Measurements from ENCODE around the gene MYO1E.

MYO1E gene

DNA sequence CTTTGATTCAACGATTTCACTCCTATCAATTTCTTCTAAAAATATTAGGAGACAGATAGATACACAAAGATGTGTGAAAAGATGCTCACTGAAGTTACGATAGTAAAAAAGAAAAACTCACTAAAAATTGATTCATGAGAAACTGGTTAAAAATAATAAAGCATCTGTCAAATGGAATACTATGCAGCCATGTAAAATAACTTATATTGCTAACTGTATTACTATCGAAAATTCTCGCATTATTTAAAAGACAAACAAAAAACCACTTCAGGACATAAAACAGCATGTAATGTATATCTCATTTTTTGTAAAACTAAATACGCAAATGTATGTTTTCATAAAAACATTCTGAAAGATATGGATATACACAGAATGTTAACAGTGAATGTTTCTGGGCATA is 199.5 kb downstream of the MYO1E start:
- TF ChIP-seq, protein P1, sequence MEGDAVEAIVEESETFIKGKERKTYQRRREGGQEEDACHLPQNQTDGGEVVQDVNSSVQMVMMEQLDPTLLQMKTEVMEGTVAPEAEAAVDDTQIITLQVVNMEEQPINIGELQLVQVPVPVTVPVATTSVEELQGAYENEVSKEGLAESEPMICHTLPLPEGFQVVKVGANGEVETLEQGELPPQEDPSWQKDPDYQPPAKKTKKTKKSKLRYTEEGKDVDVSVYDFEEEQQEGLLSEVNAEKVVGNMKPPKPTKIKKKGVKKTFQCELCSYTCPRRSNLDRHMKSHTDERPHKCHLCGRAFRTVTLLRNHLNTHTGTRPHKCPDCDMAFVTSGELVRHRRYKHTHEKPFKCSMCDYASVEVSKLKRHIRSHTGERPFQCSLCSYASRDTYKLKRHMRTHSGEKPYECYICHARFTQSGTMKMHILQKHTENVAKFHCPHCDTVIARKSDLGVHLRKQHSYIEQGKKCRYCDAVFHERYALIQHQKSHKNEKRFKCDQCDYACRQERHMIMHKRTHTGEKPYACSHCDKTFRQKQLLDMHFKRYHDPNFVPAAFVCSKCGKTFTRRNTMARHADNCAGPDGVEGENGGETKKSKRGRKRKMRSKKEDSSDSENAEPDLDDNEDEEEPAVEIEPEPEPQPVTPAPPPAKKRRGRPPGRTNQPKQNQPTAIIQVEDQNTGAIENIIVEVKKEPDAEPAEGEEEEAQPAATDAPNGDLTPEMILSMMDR (IDR thresholded peaks at IDR 0.05; ENCODE audit: control extremely low read depth, extremely low read depth, low read depth, missing control alignments): no peak
- DNase-seq (ENCODE audit: extremely low spot score): no peak
- CTCF ChIA-PET: interaction anchor here (0.9 to 2.3 kb wide), 5 partner anchors 15 to 328 kb away, joined by 3 to 6 read pairs (median 4); no protein-coding TSS in a partner anchor
- POLR2A ChIA-PET: no interaction called here

DNA sequence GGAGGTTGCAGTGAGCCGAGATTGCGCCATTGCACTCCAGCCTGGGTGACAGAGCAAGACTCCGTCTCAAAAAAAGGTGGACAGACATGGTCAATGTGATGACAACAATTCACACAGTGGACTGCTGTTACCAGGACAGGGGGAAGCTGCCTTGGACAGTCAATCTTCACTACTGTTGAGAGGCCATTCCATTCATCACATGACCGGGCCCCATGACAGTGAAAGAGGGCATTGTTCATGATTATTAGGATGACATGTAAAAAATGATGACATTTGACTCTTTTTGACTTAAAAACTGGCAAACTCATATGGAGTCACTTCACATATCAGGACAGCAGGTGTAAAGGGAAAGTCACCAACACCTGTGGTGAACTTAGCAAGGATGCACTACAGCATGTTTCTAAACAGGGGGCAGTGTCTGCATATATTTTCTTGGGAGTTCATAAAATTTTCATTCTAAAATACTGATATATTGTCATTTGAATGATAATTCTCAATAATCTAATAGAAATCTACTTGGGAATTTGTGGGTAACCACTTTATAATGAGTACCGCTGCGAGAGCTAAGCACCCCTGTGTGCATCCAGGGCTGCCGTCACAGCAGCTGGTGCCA is 200.3 kb downstream of the MYO1E start:
- POLR2A ChIA-PET: no interaction called here
- TF ChIP-seq, protein P1 (IDR thresholded peaks at IDR 0.05; ENCODE audit: control extremely low read depth, extremely low read depth, low read depth, missing control alignments): no peak
- CTCF ChIA-PET: interaction anchor here (0.9 kb wide), 1 partner anchor 328 kb away, joined by 3 read pairs; no protein-coding TSS in a partner anchor
- no peak for DNase-seq (ENCODE audit: extremely low spot score)

DNA sequence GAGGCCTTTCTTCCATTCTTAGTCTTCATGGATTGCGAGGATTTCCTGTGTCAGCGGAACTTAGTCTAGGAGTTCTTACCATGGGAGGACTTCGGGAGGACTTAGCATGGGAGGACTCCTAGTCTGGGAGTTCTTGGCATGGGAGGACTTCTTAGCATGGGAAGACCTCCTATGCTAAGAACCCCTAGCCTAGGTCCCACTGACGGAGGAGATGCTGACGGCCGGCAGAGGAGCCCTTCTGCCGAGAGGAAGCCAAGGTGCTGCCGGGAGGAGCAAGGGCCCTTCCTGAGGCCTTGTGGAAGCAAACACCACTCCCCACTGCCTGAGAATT is 201.6 kb downstream of the MYO1E start:
- POLR2A ChIA-PET: no interaction called here
- TF ChIP-seq, protein P1 (IDR thresholded peaks at IDR 0.05; ENCODE audit: control extremely low read depth, extremely low read depth, low read depth, missing control alignments): no peak
- CTCF ChIA-PET: interaction anchor here (1.3 to 1.9 kb wide), 3 partner anchors 33 to 331 kb away, joined by 3 to 5 read pairs (median 4); no protein-coding TSS in a partner anchor
- no peak for DNase-seq (ENCODE audit: extremely low spot score)

DNA sequence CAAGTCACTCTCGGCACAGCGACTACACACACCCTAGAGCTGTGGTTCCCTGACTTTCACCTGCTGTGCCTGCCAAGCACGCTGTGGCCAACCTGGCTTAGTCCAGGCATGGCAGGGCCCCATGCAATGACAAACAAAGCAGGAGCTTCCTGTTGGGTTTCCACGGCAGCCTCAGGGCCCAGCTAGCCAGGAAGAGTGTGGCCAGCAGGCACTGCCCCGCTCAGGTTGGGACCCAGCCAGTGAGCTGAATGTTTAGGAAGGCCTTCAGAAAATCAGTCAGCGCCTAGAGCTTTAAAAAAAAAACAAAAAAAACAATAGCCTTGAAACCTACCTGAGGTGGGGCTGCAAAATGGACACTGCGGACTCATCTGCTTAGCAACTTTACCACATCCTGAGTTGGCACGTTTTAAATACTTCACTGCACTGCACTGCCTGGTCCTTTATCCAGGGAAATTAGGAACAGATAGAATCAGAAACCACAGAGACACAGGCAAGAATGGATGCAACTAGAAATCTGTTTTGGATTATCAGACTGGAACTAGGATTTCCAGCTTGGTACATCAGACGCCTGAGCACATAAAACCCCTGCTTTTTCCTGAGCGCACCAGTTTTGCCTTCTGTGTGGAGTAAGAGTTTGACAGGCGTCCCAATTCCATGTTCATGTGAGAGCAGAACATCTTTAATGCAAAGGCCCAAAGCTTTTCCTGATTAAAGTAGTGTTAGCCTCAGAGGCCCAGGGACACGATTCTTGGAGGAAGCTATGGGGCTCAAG is 202.2 kb downstream of the MYO1E start:
- ChIA-PET CTCF (interaction anchor here (1.0 to 1.9 kb wide), 6 partner anchors 8 to 331 kb away, joined by 3 to 7 read pairs (median 4); no protein-coding TSS in a partner anchor), POLR2A (no interaction called here)
- TF ChIP-seq, protein P1 (IDR thresholded peaks at IDR 0.05; ENCODE audit: control extremely low read depth, extremely low read depth, low read depth, missing control alignments): no peak
- DNase-seq (ENCODE audit: extremely low spot score): no peak

DNA sequence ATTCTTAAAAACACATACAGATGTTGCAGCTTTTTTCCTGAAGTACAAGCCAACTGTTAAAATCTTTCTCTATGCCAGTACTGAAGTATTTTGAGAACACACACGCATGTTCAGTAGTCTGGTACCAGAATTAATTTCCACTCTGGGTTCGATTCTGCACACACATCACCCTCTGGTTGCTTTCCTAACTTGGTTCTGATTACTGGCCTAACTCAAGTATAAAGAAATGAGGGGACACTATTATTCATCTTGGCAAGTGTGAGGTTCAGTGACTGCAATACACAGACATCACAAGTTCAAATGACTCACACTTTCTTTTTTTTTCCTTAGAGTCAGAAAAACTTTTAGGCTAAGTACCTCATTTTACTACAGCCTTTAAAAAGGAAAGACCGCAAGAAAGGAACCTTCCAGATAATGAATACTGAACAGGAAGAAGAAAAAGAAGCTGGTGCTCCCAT is 203.4 kb downstream of the MYO1E start:
- CTCF ChIA-PET: interaction anchor here (0.7 to 1.9 kb wide), 6 partner anchors 7 to 331 kb away, joined by 3 to 7 read pairs (median 4); no protein-coding TSS in a partner anchor
- no peak for DNase-seq (ENCODE audit: extremely low spot score)
- TF ChIP-seq, protein P1 (IDR thresholded peaks at IDR 0.05; ENCODE audit: control extremely low read depth, extremely low read depth, low read depth, missing control alignments): no peak
- POLR2A ChIA-PET: no interaction called here

DNA sequence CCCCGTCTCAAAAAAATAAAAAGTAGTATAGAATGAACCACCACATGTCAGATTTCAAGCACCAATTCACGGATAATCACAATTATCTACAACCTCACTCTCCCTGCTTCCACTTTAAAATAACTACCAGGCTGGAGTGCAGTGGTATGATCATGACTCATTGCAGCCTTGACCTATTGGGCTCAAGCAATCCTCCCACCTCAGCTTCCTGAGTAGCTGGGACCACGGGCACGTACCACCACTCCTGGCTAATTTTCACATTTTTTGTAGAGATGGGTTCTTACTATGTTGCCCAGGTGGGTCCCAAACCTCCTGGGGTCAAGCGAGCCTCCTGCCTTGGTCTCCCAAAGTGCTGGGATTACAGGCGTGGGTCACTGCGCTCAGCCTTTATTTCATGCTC is 204.1 kb downstream of the MYO1E start:
- ChIA-PET CTCF (interaction anchor here (0.7 kb wide), 1 partner anchor 276 kb away, joined by 3 read pairs; no protein-coding TSS in a partner anchor), POLR2A (no interaction called here)
- no peak for DNase-seq (ENCODE audit: extremely low spot score)
- TF ChIP-seq, protein P1 (IDR thresholded peaks at IDR 0.05; ENCODE audit: control extremely low read depth, extremely low read depth, low read depth, missing control alignments): no peak
